WERI-Rb-1 (cell line): ENCODE data around the gene LMX1A.
A peak's percentile ranks its signal among the peaks of the same experiment; 100 is the strongest.

Source experiments
- DNase-seq: peaks from one replicate; pipeline ENCODE4 v3.0.0-alpha.2; 2020
- H3K27ac ChIP-seq: fragments of 250-450 bp; sonication (Bioruptor Pico); 2 replicates; pipeline ENCODE4 v1.5.1; 2020; ENCODE audit warnings: mild to moderate bottlenecking, moderate library complexity
- H3K27me3 ChIP-seq: fragments of 250-450 bp; sonication (Bioruptor Pico); 2 replicates; pipeline ENCODE4 v1.5.1; 2021; ENCODE audit warnings: mild to moderate bottlenecking, low read depth, moderate library complexity; ENCODE audit not compliant: insufficient read depth, severe bottlenecking
- H3K36me3 ChIP-seq: fragments of 250-450 bp; sonication (Bioruptor Pico); 2 replicates; pipeline ENCODE4 v1.5.1; 2020; ENCODE audit warnings: mild to moderate bottlenecking, moderate library complexity
- H3K4me3 ChIP-seq: 2 replicates; pipeline ENCODE4 v1.5.1; 2011; ENCODE audit warnings: low read depth, mild to moderate bottlenecking, control low read depth, low read length
- H3K9me3 ChIP-seq: fragments of 250-450 bp; sonication (Bioruptor Pico); 2 replicates; pipeline ENCODE4 v1.5.1; 2021; ENCODE audit warnings: mild to moderate bottlenecking, moderate library complexity; ENCODE audit not compliant: severe bottlenecking
- CTCF ChIP-seq: IDR thresholded peaks from 2 replicates; pipeline ENCODE4 v1.5.1; 2011; ENCODE audit warnings: low read depth, mild to moderate bottlenecking, control low read depth, inconsistent platforms, low read length

LMX1A gene

DNA sequence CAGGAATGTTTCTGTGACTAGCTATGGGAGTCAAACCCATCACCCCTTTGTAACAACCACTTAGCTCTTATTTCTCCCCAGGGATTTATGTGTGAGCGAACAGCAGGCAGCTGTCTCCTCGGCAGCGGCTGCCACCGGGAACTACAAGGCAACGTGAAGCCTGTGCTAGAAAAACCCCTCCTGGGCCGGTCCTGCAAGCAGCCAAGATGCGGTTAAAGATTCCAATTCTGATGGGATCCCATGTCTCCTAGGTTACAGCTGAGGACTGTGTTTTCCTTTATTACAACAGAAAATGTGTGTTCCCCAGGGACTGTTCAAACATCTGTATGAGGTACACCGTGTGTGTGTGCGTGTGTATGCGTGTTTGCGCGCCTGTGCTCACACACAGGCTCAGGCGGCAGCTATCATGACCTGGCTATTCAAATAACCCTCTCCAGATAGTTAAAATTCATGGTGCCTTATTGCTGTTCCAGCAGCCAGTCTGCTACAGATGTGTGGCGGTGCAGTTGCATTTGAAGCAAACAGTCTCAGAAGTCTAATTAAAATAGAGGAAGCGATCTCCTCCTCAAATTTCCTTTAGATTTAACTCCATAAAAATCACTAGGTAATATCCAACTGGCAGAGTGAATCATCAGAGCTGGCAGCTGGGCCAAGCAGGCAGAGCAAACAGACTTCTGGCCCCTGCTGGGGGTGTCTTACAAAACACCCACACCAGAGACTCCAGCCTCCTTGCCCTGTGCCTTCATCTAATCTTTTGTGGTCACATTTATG, 68.0 kb downstream of the LMX1A start:
- Histone ChIP-seq H3K4me3 (no peak overlapping the region), H3K9me3 (peaks cover 7% of the 10 kb centered on the region), H3K27me3 (no peaks in the 10 kb centered on the region), H3K36me3 (no peaks in the 10 kb centered on the region), H3K27ac (peak overlapping the region; percentile 53)
- DNase-seq, result peak; percentile 69
- TF ChIP-seq CTCF, result peak; percentile 2; the same call in 1 of the 2 replicates

GRCh38 chr1:165287781-165288180, 68.7 kb downstream of the LMX1A start:
- no peak for TF ChIP-seq CTCF
- no peak overlapping the region for H3K4me3 ChIP-seq
- no peaks in the 10 kb centered on the region for H3K36me3 ChIP-seq
- DNase-seq, result no peak
- H3K27me3 ChIP-seq, result no peaks in the 10 kb centered on the region
- peak overlapping the region; percentile 53 for H3K27ac ChIP-seq
- H3K9me3 ChIP-seq, result peaks cover 5% of the 10 kb centered on the region

DNA sequence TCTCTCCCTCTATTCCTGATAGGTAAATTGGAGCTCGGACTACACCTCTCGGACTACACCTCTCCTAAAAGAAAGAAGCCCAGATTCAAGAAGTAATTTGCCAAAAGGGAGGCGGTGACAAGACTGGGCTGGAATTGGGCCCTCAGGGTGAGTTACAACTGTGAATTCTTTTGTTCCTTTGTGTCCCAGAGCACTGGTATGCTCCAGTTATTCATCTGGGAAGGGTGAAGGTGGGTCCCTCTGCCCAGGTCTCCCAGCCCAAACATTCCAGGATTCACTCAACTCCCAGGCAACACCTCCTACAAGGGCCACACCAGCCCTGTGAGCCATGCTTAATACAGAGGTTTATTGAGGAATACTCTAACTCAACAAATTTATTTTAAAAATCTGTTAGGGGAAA, 69.2 kb downstream of the LMX1A start:
- H3K4me3 ChIP-seq, result no peak overlapping the region
- DNase-seq, result no peak
- no peaks in the 10 kb centered on the region for H3K36me3 ChIP-seq
- TF ChIP-seq CTCF, result no peak
- H3K27me3 ChIP-seq, result no peaks in the 10 kb centered on the region
- H3K27ac ChIP-seq, result peak overlapping the region; percentile 53
- H3K9me3 ChIP-seq, result peaks cover 5% of the 10 kb centered on the region

GRCh38 chr1:165284454-165284853, 72.1 kb downstream of the LMX1A start:
- no peaks in the 10 kb centered on the region for H3K36me3 ChIP-seq
- TF ChIP-seq CTCF, result no peak
- H3K27me3 ChIP-seq, result no peaks in the 10 kb centered on the region
- no peak for DNase-seq
- no peaks in the 10 kb centered on the region for H3K9me3 ChIP-seq
- H3K4me3 ChIP-seq, result no peak overlapping the region
- H3K27ac ChIP-seq, result peak overlapping the region; percentile 73

DNA sequence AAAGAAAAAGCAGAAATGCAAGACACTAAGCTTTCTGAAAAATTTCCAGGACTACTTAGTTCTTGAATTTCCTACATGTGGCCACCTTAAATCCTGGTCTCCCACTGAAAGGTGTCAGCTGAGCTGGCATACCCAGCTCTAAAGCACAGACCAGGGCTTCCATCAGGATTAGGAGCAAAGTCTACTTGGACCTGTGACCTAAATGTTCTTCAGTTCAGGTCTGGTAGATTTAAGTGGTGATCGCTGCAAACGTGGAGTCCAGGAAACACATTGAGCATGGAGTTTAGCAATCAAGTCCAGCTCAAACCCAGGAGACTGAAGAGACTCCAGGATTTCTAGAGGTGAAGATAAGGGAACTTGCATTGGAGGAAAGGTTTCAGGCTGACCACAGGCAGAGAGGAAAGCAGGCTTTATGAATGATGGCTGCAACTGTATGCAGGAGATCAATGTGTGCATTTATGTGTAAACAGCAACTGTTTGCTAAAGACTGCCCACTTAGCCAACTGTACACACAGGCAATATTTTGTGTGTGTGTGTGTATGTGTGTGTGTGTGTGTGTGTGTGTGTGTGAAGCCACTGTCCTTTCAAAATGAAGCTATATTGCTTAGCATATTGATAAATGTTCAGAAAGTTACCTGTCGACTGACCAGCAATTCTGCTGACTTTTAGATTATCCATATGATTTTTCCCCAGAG, 75.2 kb downstream of the LMX1A start:
- no peaks in the 10 kb centered on the region for H3K9me3 ChIP-seq
- TF ChIP-seq CTCF, result no peak
- DNase-seq, result no peak
- no peaks in the 10 kb centered on the region for H3K36me3 ChIP-seq
- no peak overlapping the region for H3K4me3 ChIP-seq
- H3K27me3 ChIP-seq, result no peaks in the 10 kb centered on the region
- no peak overlapping the region for H3K27ac ChIP-seq
